IMR-90 (cell line): Measurements from ENCODE around the gene OR52I2. TPM values are rescaled to one million over a fixed set of nuclear protein-coding genes. Genes with fewer than 3 reads are reported as not detected.

Experiments
- ATAC-seq: fragments of 200-7000 bp; cut with Tn5 transposase; 2 replicates; pipeline ENCODE4 v1.9.1; 2020; ENCODE audit warnings: low read depth, mild to moderate bottlenecking, moderate library complexity
- BruUV-seq: library from RNA; stranded (reverse); fragments of 400-500 nt; replicated peaks from 2 replicates; lab custom pipeline; 2021; lab: Mats Ljungman, UMichigan
- CTCF ChIA-PET: fragments of 300-600 bp; formaldehyde crosslinking; extraction: SDS; loops from one replicate; lab custom pipeline; 2021; ENCODE audit warnings: antibody characterized with exemption; lab: Yijun Ruan, JAX
- POLR2A ChIA-PET: fragments of 300-600 bp; sonication (Branson Sonifier 250); formaldehyde crosslinking; loops from one replicate; lab custom pipeline; 2022; ENCODE audit warnings: antibody characterized with exemption; ENCODE audit not compliant: unreplicated experiment; lab: Charles Lee
- DNase-seq: peaks from one replicate; pipeline ENCODE4 v3.0.0; 2013
- H2AFZ ChIP-seq: replicated peaks from 2 replicates; pipeline ENCODE3; 2013; ENCODE audit warnings: low read length, mild to moderate bottlenecking; ENCODE audit not compliant: poor library complexity
- H2AK5ac ChIP-seq: 2 replicates; pipeline ENCODE4 v1.6.1; 2013; ENCODE audit warnings: low read depth, low read length, inconsistent platforms
- H2AK9ac ChIP-seq: replicated peaks from 2 replicates; pipeline ENCODE3; 2013; ENCODE audit warnings: mild to moderate bottlenecking, low read depth, low read length, moderate library complexity; ENCODE audit not compliant: poor library complexity
- H2BK120ac ChIP-seq: 2 replicates; pipeline ENCODE4 v1.6.1; 2013; ENCODE audit warnings: low read depth, low read length, inconsistent platforms
- H2BK15ac ChIP-seq: 3 replicates; pipeline ENCODE4 v1.6.1; 2013; ENCODE audit warnings: low read depth, low read length, inconsistent platforms
- H2BK20ac ChIP-seq: 2 replicates; pipeline ENCODE4 v1.6.1; 2013; ENCODE audit warnings: low read depth, mild to moderate bottlenecking, inconsistent platforms, low read length, moderate library complexity
- H2BK5ac ChIP-seq: 2 replicates; pipeline ENCODE4 v1.6.1; 2013; ENCODE audit warnings: mild to moderate bottlenecking, low read depth, low read length, inconsistent platforms; ENCODE audit not compliant: poor library complexity, severe bottlenecking
- H3K14ac ChIP-seq: replicated peaks from 2 replicates; pipeline ENCODE4 v1.6.1; 2013; ENCODE audit warnings: low read depth, low read length, inconsistent platforms
- H3K18ac ChIP-seq: 2 replicates; pipeline ENCODE4 v1.6.1; 2013; ENCODE audit warnings: low read depth, low read length, control low read depth
- H3K23ac ChIP-seq: 2 replicates; pipeline ENCODE4 v1.6.1; 2013; ENCODE audit warnings: low read depth, low read length, inconsistent platforms
- H3K27ac ChIP-seq: 2 replicates; pipeline ENCODE4 v1.5.1; 2013; ENCODE audit warnings: mild to moderate bottlenecking, control low read depth, low read length; ENCODE audit not compliant: insufficient read depth
- H3K27me3 ChIP-seq: 2 replicates; pipeline ENCODE4 v1.6.1; 2013; ENCODE audit warnings: low read length; ENCODE audit not compliant: control insufficient read depth, insufficient read depth
- H3K36me3 ChIP-seq: 2 replicates; pipeline ENCODE4 v1.6.1; 2013; ENCODE audit warnings: low read length, mixed read lengths; ENCODE audit not compliant: control insufficient read depth, insufficient read depth
- H3K4ac ChIP-seq: 2 replicates; pipeline ENCODE4 v1.6.1; 2013; ENCODE audit warnings: low read depth, low read length, inconsistent platforms
- H3K4me1 ChIP-seq: 2 replicates; pipeline ENCODE4 v1.6.1; 2013; ENCODE audit warnings: low read length, mixed read lengths; ENCODE audit not compliant: control insufficient read depth, insufficient read depth
- H3K4me2 ChIP-seq: 2 replicates; pipeline ENCODE4 v1.6.1; 2013; ENCODE audit warnings: low read depth, mild to moderate bottlenecking, control low read depth, low read length, moderate library complexity
- H3K4me3 ChIP-seq: 2 replicates; pipeline ENCODE4 v1.5.1; 2013; ENCODE audit warnings: low read depth, mild to moderate bottlenecking, control low read depth, low read length, moderate library complexity; ENCODE audit not compliant: insufficient read depth
- H3K56ac ChIP-seq: 2 replicates; pipeline ENCODE4 v1.6.1; 2013; ENCODE audit warnings: low read length, inconsistent platforms; ENCODE audit not compliant: insufficient read depth; ENCODE audit errors: extremely low read depth
- H3K79me1 ChIP-seq, 2 experiments: 2 replicates each; pipeline ENCODE4 v1.6.1; 2013; ENCODE audit warnings: low read length in 2 of 2, inconsistent platforms in 1 of 2, low read depth in 1 of 2
- H3K9ac ChIP-seq: 2 replicates; pipeline ENCODE4 v1.6.1; 2013; ENCODE audit warnings: low read depth, low read length, control low read depth
- H3K9me1 ChIP-seq: 2 replicates; pipeline ENCODE4 v1.6.1; 2013; ENCODE audit warnings: low read length, inconsistent platforms; ENCODE audit not compliant: insufficient read depth
- H3K9me3 ChIP-seq: 2 replicates; pipeline ENCODE4 v1.6.1; 2013; ENCODE audit warnings: low read length; ENCODE audit not compliant: control insufficient read depth, insufficient read depth
- H4K20me1 ChIP-seq: 2 replicates; pipeline ENCODE4 v1.6.1; 2013; ENCODE audit warnings: low read length, inconsistent platforms; ENCODE audit not compliant: insufficient read depth
- H4K5ac ChIP-seq: 2 replicates; pipeline ENCODE4 v1.6.1; 2013; ENCODE audit warnings: mild to moderate bottlenecking, low read depth, low read length, control low read depth
- H4K8ac ChIP-seq, 2 experiments: 2 replicates each; pipeline ENCODE4 v1.6.1; 2013; ENCODE audit warnings: low read depth in 2 of 2, low read length in 2 of 2, control low read depth in 1 of 2, inconsistent platforms in 1 of 2
- H4K91ac ChIP-seq: 2 replicates; pipeline ENCODE4 v1.6.1; 2013; ENCODE audit warnings: low read depth, low read length, inconsistent platforms; ENCODE audit not compliant: insufficient read depth
- BHLHE40 ChIP-seq: fragments of 150-350 bp; IDR thresholded peaks from 2 replicates; pipeline ENCODE4 v1.6.1; 2016; ENCODE audit warnings: mild to moderate bottlenecking, low read depth, low read length
- CEBPB ChIP-seq: IDR thresholded peaks from 2 replicates; pipeline ENCODE4 v1.6.1; 2012; ENCODE audit warnings: low read depth, low read length, improper control_type of control experiment
- CHD1 ChIP-seq: IDR thresholded peaks from 2 replicates; pipeline ENCODE4 v1.6.1; 2012; ENCODE audit warnings: low read depth, low read length, improper control_type of control experiment
- CTCF ChIP-seq: conservative IDR thresholded peaks from 2 replicates; pipeline ENCODE4 v1.5.1; 2012; ENCODE audit warnings: mild to moderate bottlenecking, low read depth, low read length, improper control_type of control experiment
- MXI1 ChIP-seq: IDR thresholded peaks from 2 replicates; pipeline ENCODE4 v1.6.1; 2012; ENCODE audit warnings: low read depth, mild to moderate bottlenecking, low read length, moderate library complexity, borderline replicate concordance
- SMC3 ChIP-seq: fragments of 150-350 bp; IDR thresholded peaks from 2 replicates; pipeline ENCODE4 v1.6.1; 2016; ENCODE audit warnings: low read depth, mild to moderate bottlenecking, antibody characterized with exemption, low read length, moderate library complexity
- USF2 ChIP-seq: fragments of 150-350 bp; IDR thresholded peaks from 2 replicates; pipeline ENCODE4 v1.6.1; 2017; ENCODE audit warnings: mild to moderate bottlenecking, antibody characterized with exemption, low read length, low read depth
- WGBS, 2 experiments: methylation state at CpG; one replicate each; pipeline versions ENCODE4 v1.1.5 to v1.1.7; 2013; ENCODE audit warnings: missing lambda C conversion rate in 2 of 2; ENCODE audit not compliant: insufficient read length in 1 of 2; ENCODE audit errors: extremely low coverage in 2 of 2; 5-methylcytosine and 5-hydroxymethylcytosine counted together
- dilution Hi-C: fragments of 300-500 bp; cut with HindIII; formaldehyde crosslinking; loops from one replicate; pipeline ENCODE4 v1.14.3; 2018; ENCODE audit warnings: low sequenced_read_pairs; ENCODE audit not compliant: unreplicated experiment
- in situ Hi-C: fragments of 300-500 bp; cut with MboI; formaldehyde crosslinking; loops from 3 replicates; pipeline ENCODE4 v1.14.3; 2019; ENCODE audit warnings: low sequenced_read_pairs, inconsistent platforms, mixed read lengths
- intact Hi-C: fragments of 100-400 bp; cut with micrococcal nuclease; formaldehyde crosslinking; loops from 2 replicates; pipeline ENCODE4 v1.10.0; 2022
- polyA plus RNA-seq, 3 experiments: library from polyadenylated mRNA; depleted of rRNA; stranded (reverse); fragments of >200 nt; gene quantifications; 2 replicates each; pipeline ENCODE4 v1.2.3, GENCODE V29; 2012; ENCODE audit warnings: low replicate concordance in 1 of 3
- total RNA-seq: library from RNA; depleted of rRNA; stranded (reverse); fragments of >200 nt; gene quantifications from 2 replicates; pipeline ENCODE4 v1.2.3, GENCODE V29; 2012

The OR52I2 gene
- total and polyA plus RNA-seq, 2 of the 4 experiments (the other 2 are of a cell fraction): not detected

- H2BK5ac ChIP-seq: no peak overlapping the region
- dilution Hi-C loops: no loop called here
Measured at GRCh38 chr11:4569075-4569474, 12.5 kb upstream of the OR52I2 start.

More at GRCh38 chr11:4569075-4569474, 12.5 kb upstream of the OR52I2 start:
- H4K20me1 ChIP-seq: no peaks in the 10 kb centered on the region
- no peak overlapping the region for H3K4me3 ChIP-seq
- H3K56ac ChIP-seq: no peak overlapping the region
- no peak overlapping the region for H2BK20ac ChIP-seq
- WGBS, 2 experiments: no CpG with 5 or more reads among the region's 18 CpGs
- no peak overlapping the region for H2BK120ac ChIP-seq
- no peak overlapping the region for H2AFZ ChIP-seq
- H3K36me3 ChIP-seq: no peaks in the 10 kb centered on the region
- H2AK9ac ChIP-seq: no peak overlapping the region
- no peak overlapping the region for H3K4ac ChIP-seq
- no peak overlapping the region for H3K23ac ChIP-seq
- in situ Hi-C loops (no loop called here), intact Hi-C loops (no loop called here)
- no peak overlapping the region for H4K91ac ChIP-seq
- no peaks in the 10 kb centered on the region for H3K9me3 ChIP-seq
- no peak overlapping the region for H4K8ac ChIP-seq
- H3K4me1 ChIP-seq: no peaks in the 10 kb centered on the region
- no peak overlapping the region for H3K4me2 ChIP-seq
- ATAC-seq (no peak), DNase-seq (no peak)
- no peak overlapping the region for H3K27ac ChIP-seq
- no peak overlapping the region for H4K5ac ChIP-seq
- H3K18ac ChIP-seq: no peak overlapping the region
- ChIA-PET POLR2A (no interaction called here), CTCF (no interaction called here)
- no peak overlapping the region for H2AK5ac ChIP-seq
- no peak for TF ChIP-seq USF2
- TF ChIP-seq MXI1: no peak
- TF ChIP-seq CTCF: no peak
- TF ChIP-seq CHD1: no peak
- TF ChIP-seq BHLHE40: no peak
- no peak for TF ChIP-seq CEBPB
- TF ChIP-seq SMC3: no peak
- H3K27me3 ChIP-seq: no peaks in the 10 kb centered on the region
- no peaks in the 10 kb centered on the region for H3K9me1 ChIP-seq
- no TSS peak for BruUV-seq
- no peak overlapping the region for H3K14ac ChIP-seq
- H2BK15ac ChIP-seq: no peak overlapping the region
- H3K9ac ChIP-seq: no peak overlapping the region
- H3K79me1 ChIP-seq: no peaks in the 10 kb centered on the region
